Natural killer cell (primary cell): ENCODE measurements around the gene LHFPL2. TPM values are rescaled to one million over a fixed set of nuclear protein-coding genes. Genes with fewer than 3 reads are reported as not detected.

Source experiments
- ATAC-seq, 3 donors: fragments of 150-1000 bp in 2 of 3; fragments of 200-7000 bp in 1 of 3; cut with Tn5 transposase; 1 replicate in 1 of 3; 2 replicates in 2 of 3; pipeline ENCODE4 v1.10.0; 2021; ENCODE audit warnings: mild to moderate bottlenecking in 2 of 3, moderate library complexity in 2 of 3
- DNase-seq, 2 donors: peaks; one replicate each; pipeline versions ENCODE4 v3.0.0 to v3.0.0-alpha.2; 2013 to 2021; ENCODE audit warnings: mixed read lengths in 1 of 2
- H3K27ac ChIP-seq: one replicate; pipeline ENCODE4 v1.5.1; 2013; ENCODE audit warnings: mild to moderate bottlenecking, low read length
- H3K27me3 ChIP-seq: one replicate; pipeline ENCODE4 v1.6.1; 2013; ENCODE audit warnings: low read length; ENCODE audit not compliant: control insufficient read depth, insufficient read depth
- H3K36me3 ChIP-seq: one replicate; pipeline ENCODE4 v1.6.1; 2013; ENCODE audit warnings: low read length; ENCODE audit not compliant: control insufficient read depth, insufficient read depth
- H3K4me1 ChIP-seq: one replicate; pipeline ENCODE4 v1.6.1; 2013; ENCODE audit warnings: low read length; ENCODE audit not compliant: control insufficient read depth, insufficient read depth
- H3K4me3 ChIP-seq: one replicate; pipeline ENCODE4 v1.5.1; 2013; ENCODE audit warnings: low read length
- H3K9me3 ChIP-seq: one replicate; pipeline ENCODE4 v1.6.1; 2013; ENCODE audit warnings: low read length; ENCODE audit not compliant: control insufficient read depth, insufficient read depth
- H3K27ac Mint-ChIP-seq, 2 donors: one replicate each; pipeline ENCODE4 v1.8.0; 2022; ENCODE audit warnings: mild to moderate bottlenecking in 2 of 2, mixed read lengths in 2 of 2, moderate library complexity in 1 of 2
- H3K27me3 Mint-ChIP-seq, 2 donors: one replicate each; pipeline ENCODE4 v1.8.0; 2022; ENCODE audit warnings: low read depth in 2 of 2, mixed read lengths in 2 of 2
- H3K36me3 Mint-ChIP-seq: one replicate; pipeline ENCODE4 v1.8.0; 2022; ENCODE audit warnings: mixed read lengths
- H3K4me1 Mint-ChIP-seq, 2 donors: one replicate each; pipeline ENCODE4 v1.8.0; 2022; ENCODE audit warnings: mixed read lengths in 2 of 2
- H3K4me3 Mint-ChIP-seq: one replicate; pipeline ENCODE4 v1.8.0; 2022; ENCODE audit warnings: mild to moderate bottlenecking, moderate library complexity, mixed read lengths
- H3K9me3 Mint-ChIP-seq, 2 donors: one replicate each; pipeline ENCODE4 v1.8.0; 2022; ENCODE audit warnings: mixed read lengths in 2 of 2
- CTCF ChIP-seq: fragments of 200-600 bp; IDR thresholded peaks from one replicate; pipeline ENCODE4 v1.8.0; 2022; ENCODE audit warnings: antibody characterized with exemption
- WGBS: methylation state at CpG from one replicate; pipeline ENCODE4 v1.1.7; 2013; ENCODE audit warnings: missing lambda C conversion rate; ENCODE audit not compliant: insufficient coverage; 5-methylcytosine and 5-hydroxymethylcytosine counted together
- intact Hi-C: fragments of 100-400 bp; cut with micrococcal nuclease; formaldehyde crosslinking; loops from one replicate; pipeline ENCODE4 v1.14.2; 2022
- total RNA-seq, 4 donors: library from RNA; stranded (reverse); fragments of 120-200 nt in 1 of 4; gene quantifications; one replicate each; pipeline versions ENCODE4 v1.2.3 to v1.2.4, GENCODE V29; 2013 to 2022

The LHFPL2 gene
- total RNA-seq, 3 donors from 2014 or later (not counting 1 experiment from before 2014, with no cell fraction given), result 0.85 to 1.9 (median 1.00) TPM

DNA sequence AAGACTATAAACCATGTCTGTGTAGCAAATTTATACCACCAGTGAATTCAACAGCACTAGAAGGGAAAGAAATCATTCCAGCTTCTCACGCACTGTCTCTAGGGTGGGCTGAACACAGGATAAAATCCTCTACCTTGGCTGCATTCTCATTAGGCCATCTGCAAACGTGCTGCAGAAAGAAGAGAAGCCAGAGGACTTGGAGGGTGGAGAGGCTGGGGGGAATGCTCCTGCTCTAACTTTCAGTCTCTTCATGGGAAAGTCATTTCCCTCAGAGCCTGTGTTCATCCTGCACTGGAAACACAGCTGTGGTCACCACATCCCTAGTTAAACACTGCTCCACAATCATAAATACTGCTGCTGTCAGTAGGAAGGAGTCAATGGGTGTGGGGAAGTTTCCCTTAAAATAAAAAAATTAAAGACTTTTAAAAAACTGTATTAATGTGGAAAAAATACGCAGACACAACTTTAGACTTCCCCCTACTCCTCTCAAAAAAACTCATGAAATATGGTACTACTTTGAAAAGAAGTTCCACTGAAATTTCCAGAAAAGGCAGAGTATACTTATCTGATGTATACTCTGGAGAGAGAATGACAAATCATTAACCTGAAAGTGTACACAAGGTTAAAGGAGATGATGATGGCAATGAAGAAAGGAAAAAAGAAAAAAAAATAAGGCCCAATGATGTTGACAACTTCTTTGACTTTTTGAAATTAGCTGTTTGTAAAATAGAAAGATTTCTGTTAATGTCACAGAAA, 46.8 kb downstream of the LHFPL2 start:
- TF ChIP-seq CTCF, result no peak
- no peak overlapping the region for H3K4me3 ChIP-seq
- H3K27me3 Mint-ChIP-seq, result peaks cover 3 to 21% of the 10 kb centered on the region in 2 donors
- intact Hi-C loops, result no loop called here
- no peak overlapping the region for H3K27ac Mint-ChIP-seq
- no peaks in the 10 kb centered on the region for H3K4me1 ChIP-seq
- no peaks in the 10 kb centered on the region for H3K27me3 ChIP-seq
- no peaks in the 10 kb centered on the region for H3K9me3 Mint-ChIP-seq
- no peak overlapping the region for H3K4me3 Mint-ChIP-seq
- H3K27ac ChIP-seq, result no peak overlapping the region
- no peaks in the 10 kb centered on the region for H3K9me3 ChIP-seq
- DNase-seq (no peak), ATAC-seq (no peak)
- 72% methylated on average over 2 of the region's 3 CpGs for WGBS
- H3K4me1 Mint-ChIP-seq, result no peaks in the 10 kb centered on the region
- no peaks in the 10 kb centered on the region for H3K36me3 ChIP-seq
- no peaks in the 10 kb centered on the region for H3K36me3 Mint-ChIP-seq

- ATAC-seq (no peak), DNase-seq (no peak)
- H3K4me3 Mint-ChIP-seq, result no peak overlapping the region
- TF ChIP-seq CTCF, result no peak
- H3K27ac Mint-ChIP-seq, result no peak overlapping the region
- H3K36me3 ChIP-seq, result no peaks in the 10 kb centered on the region
- H3K4me1 ChIP-seq, result no peaks in the 10 kb centered on the region
- no peaks in the 10 kb centered on the region for H3K9me3 Mint-ChIP-seq
- intact Hi-C loops, result no loop called here
- no peak overlapping the region for H3K27ac ChIP-seq
- 92% methylated on average over 4 of the region's 5 CpGs for WGBS
- H3K9me3 ChIP-seq, result no peaks in the 10 kb centered on the region
- H3K27me3 Mint-ChIP-seq, result peaks cover 3 to 20% of the 10 kb centered on the region in 2 donors
- H3K27me3 ChIP-seq, result no peaks in the 10 kb centered on the region
- no peak overlapping the region for H3K4me3 ChIP-seq
- no peaks in the 10 kb centered on the region for H3K4me1 Mint-ChIP-seq
- H3K36me3 Mint-ChIP-seq, result no peaks in the 10 kb centered on the region
Observed at GRCh38 chr5:78600687-78601414, 47.7 kb downstream of the LHFPL2 start.

DNA sequence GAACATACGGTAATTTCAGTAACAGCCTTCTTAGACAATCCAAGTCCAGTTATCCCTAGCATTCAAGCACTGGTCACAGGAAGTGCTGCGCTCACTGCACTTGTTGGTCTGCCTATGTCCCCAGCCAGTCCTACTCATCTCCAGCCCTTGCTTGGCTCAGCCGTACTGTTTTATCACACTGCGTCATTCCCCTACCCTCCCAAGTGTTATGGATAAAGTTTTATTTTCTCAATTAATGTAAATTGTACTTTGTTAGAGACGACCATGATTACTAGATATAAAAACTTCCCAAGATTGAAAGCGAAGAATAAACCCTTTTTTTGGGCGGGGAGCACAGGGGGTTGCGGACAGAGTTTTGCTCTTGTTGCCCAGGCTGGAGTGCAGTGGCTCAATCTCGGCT, 49.6 kb downstream of the LHFPL2 start:
- DNase-seq (no peak), ATAC-seq (no peak)
- H3K27me3 ChIP-seq, result no peaks in the 10 kb centered on the region
- intact Hi-C loops, result no loop called here
- H3K9me3 ChIP-seq, result no peaks in the 10 kb centered on the region
- H3K4me1 Mint-ChIP-seq, result no peaks in the 10 kb centered on the region
- peaks cover under 1 to 15% of the 10 kb centered on the region in 2 donors for H3K27me3 Mint-ChIP-seq
- H3K27ac Mint-ChIP-seq, result no peak overlapping the region
- no peaks in the 10 kb centered on the region for H3K36me3 ChIP-seq
- H3K4me1 ChIP-seq, result no peaks in the 10 kb centered on the region
- 96% methylated on average over 6 of the region's 9 CpGs for WGBS
- no peak overlapping the region for H3K4me3 Mint-ChIP-seq
- H3K27ac ChIP-seq, result no peak overlapping the region
- TF ChIP-seq CTCF, result no peak
- H3K36me3 Mint-ChIP-seq, result no peaks in the 10 kb centered on the region
- H3K9me3 Mint-ChIP-seq, result no peaks in the 10 kb centered on the region
- no peak overlapping the region for H3K4me3 ChIP-seq
